ENCODE measurements around the gene FRMPD4. TPM values are rescaled to one million over a fixed set of nuclear protein-coding genes. Genes with fewer than 3 reads are reported as not detected.

The FRMPD4 gene
- total RNA-seq, 1 experiment from 2014 or later: 0.24 TPM

DNA sequence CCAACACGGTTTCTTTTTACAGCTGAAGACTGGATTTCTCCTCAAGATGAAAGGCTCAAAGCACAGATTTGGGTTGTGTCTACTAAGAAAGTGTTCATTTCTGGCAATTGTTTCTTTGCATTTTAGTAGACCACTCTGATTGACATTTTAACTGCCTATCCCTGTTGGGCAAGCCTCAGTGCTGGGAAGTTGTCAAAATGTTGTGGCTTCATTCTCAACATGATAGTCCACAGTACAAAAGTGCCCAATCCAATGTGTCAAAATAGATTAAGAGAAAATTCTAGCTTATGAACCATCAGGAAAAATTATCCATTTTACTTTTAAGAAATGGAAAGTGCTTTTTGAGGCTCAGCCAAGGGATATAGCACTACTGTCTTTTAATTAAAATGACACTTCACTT is 329.0 kb downstream of the FRMPD4 start:
- Histone ChIP-seq H4K5ac (ENCODE audit: insufficient read length, low read depth, low read length) (no peak overlapping the region), H2AFZ (ENCODE audit: low read length) (no peak overlapping the region), H4K91ac (ENCODE audit: insufficient read length, low read depth, low read length) (no peak overlapping the region), H2BK20ac (ENCODE audit: low read depth, low read length, poor library complexity, severe bottlenecking) (no peak overlapping the region), H3K4me1 (ENCODE audit: insufficient read depth, low read length) (no peaks in the 10 kb centered on the region), H2AK5ac (ENCODE audit: insufficient read length, low read length) (no peak overlapping the region), H3K56ac (ENCODE audit: insufficient read length, low read depth, low read length) (no peak overlapping the region), H3K79me1 (ENCODE audit: insufficient read depth, low read depth, low read length, poor library complexity, severe bottlenecking) (no peaks in the 10 kb centered on the region), H3K18ac (ENCODE audit: insufficient read length, low read depth, low read length) (no peak overlapping the region), H4K20me1 (ENCODE audit: control insufficient read depth, insufficient read depth, insufficient read length) (no peaks in the 10 kb centered on the region), H3T11ph (ENCODE audit: low read length) (no peak overlapping the region), H3K79me2 (ENCODE audit: insufficient read depth, low read length) (no peaks in the 10 kb centered on the region), H3K4me2 (ENCODE audit: insufficient read depth, insufficient read length, low read length) (no peak overlapping the region), H3K23ac (ENCODE audit: insufficient read length, low read depth, low read length) (no peak overlapping the region), H2BK120ac (ENCODE audit: low read depth, low read length, poor library complexity, severe bottlenecking) (no peak overlapping the region), H3K23me2 (ENCODE audit: insufficient read length, low read depth, low read length, poor library complexity, severe bottlenecking) (no peaks in the 10 kb centered on the region), H3K9me3 (ENCODE audit: control insufficient read depth, low read depth, low read length) (no peaks in the 10 kb centered on the region), H3K4ac (ENCODE audit: low read depth, low read length) (no peak overlapping the region), H2BK15ac (ENCODE audit: low read depth, low read length) (no peak overlapping the region), H2BK5ac (ENCODE audit: insufficient read length, low read length) (no peak overlapping the region), H4K8ac (replicated peaks; ENCODE audit: insufficient read length, low read depth, low read length) (no peak overlapping the region), H3K27ac (ENCODE audit: insufficient read length, low read depth, low read length) (no peak overlapping the region), H3K9ac (ENCODE audit: extremely low read depth, insufficient read length, low read length) (no peak overlapping the region), H3K27me3 (ENCODE audit: insufficient read depth, low read length) (no peaks in the 10 kb centered on the region), H2BK12ac (ENCODE audit: insufficient read length, low read depth, low read length) (no peak overlapping the region), H3K14ac (ENCODE audit: insufficient read depth, low read length) (no peak overlapping the region)
- peaks cover 2 to 7% of the 10 kb centered on the region in 2 experiments; a peak in 2 of 4 replicates for H3K4me1 Mint-ChIP-seq
- H3K9me3 Mint-ChIP-seq: peaks cover 67 to 68% of the 10 kb centered on the region in 2 experiments
- no peak overlapping the region for H3K27ac Mint-ChIP-seq
- H3K4me3 Mint-ChIP-seq: no peak overlapping the region
- no CpG with 5 or more reads among the region's 1 CpG for WGBS (ENCODE audit: extremely low coverage, insufficient read length, low lambda C conversion rate)
- TF ChIP-seq, protein P1, sequence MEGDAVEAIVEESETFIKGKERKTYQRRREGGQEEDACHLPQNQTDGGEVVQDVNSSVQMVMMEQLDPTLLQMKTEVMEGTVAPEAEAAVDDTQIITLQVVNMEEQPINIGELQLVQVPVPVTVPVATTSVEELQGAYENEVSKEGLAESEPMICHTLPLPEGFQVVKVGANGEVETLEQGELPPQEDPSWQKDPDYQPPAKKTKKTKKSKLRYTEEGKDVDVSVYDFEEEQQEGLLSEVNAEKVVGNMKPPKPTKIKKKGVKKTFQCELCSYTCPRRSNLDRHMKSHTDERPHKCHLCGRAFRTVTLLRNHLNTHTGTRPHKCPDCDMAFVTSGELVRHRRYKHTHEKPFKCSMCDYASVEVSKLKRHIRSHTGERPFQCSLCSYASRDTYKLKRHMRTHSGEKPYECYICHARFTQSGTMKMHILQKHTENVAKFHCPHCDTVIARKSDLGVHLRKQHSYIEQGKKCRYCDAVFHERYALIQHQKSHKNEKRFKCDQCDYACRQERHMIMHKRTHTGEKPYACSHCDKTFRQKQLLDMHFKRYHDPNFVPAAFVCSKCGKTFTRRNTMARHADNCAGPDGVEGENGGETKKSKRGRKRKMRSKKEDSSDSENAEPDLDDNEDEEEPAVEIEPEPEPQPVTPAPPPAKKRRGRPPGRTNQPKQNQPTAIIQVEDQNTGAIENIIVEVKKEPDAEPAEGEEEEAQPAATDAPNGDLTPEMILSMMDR (conservative IDR thresholded peaks at IDR 0.05): no peak
- no peaks in the 10 kb centered on the region for H3K27me3 Mint-ChIP-seq (ENCODE audit: low read depth)
- DNase-seq: no peak
- no peaks in the 10 kb centered on the region; a peak in 2 of 7 replicates for H3K36me3 Mint-ChIP-seq (ENCODE audit: insufficient read depth in 1 of 3, low read depth in 3 of 3)

All from H9 (cell line).